Ovary (tissue), 3 donors: ENCODE measurements around the gene VGLL4.

Experiments
- CTCF ChIP-seq, 3 donors: fragments of 450-650 bp in 2 of 3; fragments of 200-600 bp in 1 of 3; IDR thresholded peaks; one replicate each; pipeline versions ENCODE4 v1.5.1 to v1.8.0; 2016 to 2022; ENCODE audit warnings: antibody characterized with exemption in 3 of 3, mild to moderate bottlenecking in 1 of 3
- EP300 ChIP-seq: sonication (generic); formaldehyde crosslinking; IDR thresholded peaks from one replicate; pipeline ENCODE4 v1.6.1; 2017; ENCODE audit warnings: antibody characterized with exemption
- donor health status: DM: no; HTN: no; CAD: no.

DNA sequence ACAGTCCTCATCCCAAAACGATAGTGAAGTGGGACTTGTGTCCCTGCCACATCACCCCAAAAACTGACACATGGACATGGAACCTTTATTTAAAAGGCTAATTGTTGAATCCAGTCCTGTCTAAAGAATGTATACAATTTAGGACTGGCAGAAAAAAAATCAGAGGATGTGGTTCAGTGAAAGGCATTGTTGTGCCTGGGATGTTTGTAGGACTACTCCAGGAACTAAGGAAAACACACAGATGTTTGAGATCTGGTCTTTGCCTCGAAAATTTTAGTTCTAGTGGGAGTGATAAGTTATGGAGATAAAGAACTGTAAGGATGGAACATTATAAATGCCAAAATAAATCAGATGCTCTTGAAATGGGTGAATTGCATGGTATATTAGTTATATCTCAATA lies 27.2 kb downstream of the VGLL4 start:
- TF ChIP-seq CTCF (IDR thresholded peaks at IDR 0.05) (no peak), EP300 (no peak)
